HCT116 (cell line): Measurements from ENCODE around the gene PSMB7. TPM values are rescaled to one million over a fixed set of nuclear protein-coding genes. Genes with fewer than 3 reads are reported as not detected.

ENCODE experiments used
- ATAC-seq: fragments of 200-7000 bp; cut with Tn5 transposase; 2 replicates; pipeline ENCODE4 v1.9.1; 2020; ENCODE audit warnings: mild to moderate bottlenecking, moderate library complexity
- BruUV-seq: library from RNA; stranded (reverse); fragments of 400-500 nt; replicated peaks from 2 replicates; lab custom pipeline; 2021; lab: Mats Ljungman, UMichigan
- CTCF ChIA-PET: fragments of 300-600 bp; sonication (Branson Sonifier 250); formaldehyde crosslinking; loops from one replicate; lab custom pipeline; 2021; ENCODE audit warnings: antibody characterized with exemption; lab: Charles Lee
- POLR2A ChIA-PET: fragments of 300-600, 350-600 bp; sonication (Branson Sonifier 250); formaldehyde crosslinking; loops from one replicate; lab custom pipeline; 2021; ENCODE audit warnings: antibody characterized with exemption; lab: Charles Lee
- RAD21 ChIA-PET, 2 experiments: fragments of 300-600 bp; sonication (Branson Sonifier 250); formaldehyde crosslinking; loops; one replicate each; lab custom pipeline; 2023; ENCODE audit warnings: low total read pairs in 2 of 2; ENCODE audit not compliant: uncharacterized antibody in 2 of 2, unreplicated experiment in 2 of 2, low non-redundant PET in 1 of 2; lab: Charles Lee
- DNase-seq: peaks from one replicate; pipeline ENCODE4 v3.0.0-alpha.2; 2010; ENCODE audit warnings: low read depth, low spot score
- H2AFZ ChIP-seq: fragments of 200-600 bp; shearing (Covaris generic), sonication (generic); 2 replicates; pipeline ENCODE4 v1.6.1; 2017; ENCODE audit warnings: low read depth, mixed run types, mixed read lengths, antibody characterized with exemption, low read length; ENCODE audit not compliant: poor library complexity, severe bottlenecking
- H3K27ac ChIP-seq: 2 replicates; pipeline ENCODE4 v1.5.1; 2012; ENCODE audit warnings: low read depth, low read length
- H3K27me3 ChIP-seq: fragments of 200-600 bp; sonication (generic); 2 replicates; pipeline ENCODE4 v1.6.1; 2016; ENCODE audit warnings: mixed run types, low read length, mixed read lengths; ENCODE audit not compliant: insufficient read depth
- H3K36me3 ChIP-seq, 2 experiments: fragments of 200-500 bp in 1 of 2; fragments of 200-600 bp in 1 of 2; sonication (Bioruptor generic) in 1 of 2; sonication (generic) in 1 of 2; 2 replicates each; pipeline versions ENCODE4 v1.5.1 to v1.6.1; 2014 to 2016; ENCODE audit warnings: low read length in 2 of 2, inconsistent platforms in 1 of 2, mixed read lengths in 1 of 2, mixed run types in 1 of 2; ENCODE audit not compliant: insufficient read depth in 2 of 2, control insufficient read depth in 1 of 2
- H3K4me1 ChIP-seq, 2 experiments: fragments of 200-600 bp in 1 of 2; sonication (generic) in 1 of 2; 2 replicates each; pipeline versions ENCODE4 v1.5.1 to v1.6.1; 2012 to 2017; ENCODE audit warnings: low read length in 2 of 2, inconsistent platforms in 1 of 2, mild to moderate bottlenecking in 1 of 2, mixed read lengths in 1 of 2, mixed run types in 1 of 2, moderate library complexity in 1 of 2; ENCODE audit not compliant: insufficient read depth in 2 of 2, control insufficient read depth in 1 of 2
- H3K4me2 ChIP-seq: fragments of 200-600 bp; sonication (generic); 2 replicates; pipeline ENCODE4 v1.6.1; 2017; ENCODE audit warnings: mixed run types, low read length, mixed read lengths
- H3K4me3 ChIP-seq, 2 experiments: fragments of 200-600 bp in 1 of 2; sonication (generic) in 1 of 2; replicated peaks in 1 of 2; 2 replicates each; pipeline ENCODE4 v1.5.1; 2011 to 2016; ENCODE audit warnings: low read length in 2 of 2, control low read depth in 1 of 2, low read depth in 1 of 2, mild to moderate bottlenecking in 1 of 2, mixed read lengths in 1 of 2, mixed run types in 1 of 2
- H3K79me2 ChIP-seq: fragments of 200-600 bp; sonication (generic); 2 replicates; pipeline ENCODE4 v1.6.1; 2017; ENCODE audit warnings: mild to moderate bottlenecking, mixed run types, low read length, moderate library complexity, mixed read lengths; ENCODE audit not compliant: insufficient read depth
- H3K9ac ChIP-seq: fragments of 200-600 bp; sonication (generic); 2 replicates; pipeline ENCODE4 v1.6.1; 2016; ENCODE audit warnings: low read length, mixed read lengths
- H3K9me2 ChIP-seq: fragments of 200-600 bp; sonication (generic), shearing (Covaris generic); 2 replicates; pipeline ENCODE4 v1.6.1; 2017; ENCODE audit warnings: mixed run types, mild to moderate bottlenecking, moderate library complexity; ENCODE audit not compliant: insufficient read depth
- H3K9me3 ChIP-seq, 2 experiments: fragments of 200-500 bp in 1 of 2; fragments of 200-600 bp in 1 of 2; sonication (Bioruptor generic) in 1 of 2; sonication (generic) in 1 of 2; 2 replicates each; pipeline ENCODE4 v1.6.1; 2014 to 2017; ENCODE audit warnings: low read length in 2 of 2, mixed read lengths in 2 of 2, inconsistent platforms in 1 of 2, low read depth in 1 of 2, mild to moderate bottlenecking in 1 of 2, mixed run types in 1 of 2, moderate library complexity in 1 of 2; ENCODE audit not compliant: control insufficient read depth in 1 of 2, insufficient read depth in 1 of 2
- H4K20me1 ChIP-seq: fragments of 200-600 bp; sonication (generic), shearing (Covaris generic); 2 replicates; pipeline ENCODE4 v1.6.1; 2017; ENCODE audit warnings: mixed run types, mild to moderate bottlenecking, moderate library complexity; ENCODE audit not compliant: insufficient read depth
- ATF3 ChIP-seq: IDR thresholded peaks from 2 replicates; pipeline ENCODE4 v1.6.1; 2012
- CEBPB ChIP-seq: IDR thresholded peaks from 2 replicates; pipeline ENCODE4 v1.6.1; 2012; ENCODE audit warnings: low read depth
- CTCF ChIP-seq, 3 experiments: fragments of 200-600 bp in 1 of 3; sonication (generic) in 1 of 3; IDR thresholded peaks in 2 of 3; conservative IDR thresholded peaks in 1 of 3; 2 replicates each; pipeline ENCODE4 v1.5.1; 2012 to 2017; ENCODE audit warnings: low read depth in 2 of 3, low read length in 2 of 3, antibody characterized with exemption in 1 of 3, borderline replicate concordance in 1 of 3, control low read depth in 1 of 3, mild to moderate bottlenecking in 1 of 3, mixed read lengths in 1 of 3, mixed run types in 1 of 3, moderate library complexity in 1 of 3; ENCODE audit not compliant: insufficient read depth in 1 of 3
- EGR1 ChIP-seq: IDR thresholded peaks from 2 replicates; pipeline ENCODE4 v1.6.1; 2012; ENCODE audit warnings: low read depth
- ELF1 ChIP-seq: IDR thresholded peaks from 2 replicates; pipeline ENCODE4 v1.6.1; 2012; ENCODE audit warnings: low read depth, borderline replicate concordance
- EZH2phosphoT487 ChIP-seq: fragments of 200-600 bp; IDR thresholded peaks from 2 replicates; pipeline ENCODE4 v1.6.1; 2018; ENCODE audit warnings: antibody characterized with exemption, borderline replicate concordance
- JUND ChIP-seq: IDR thresholded peaks from 2 replicates; pipeline ENCODE4 v1.6.1; 2012
- MAX ChIP-seq: IDR thresholded peaks from 2 replicates; pipeline ENCODE4 v1.6.1; 2012
- RAD21 ChIP-seq: IDR thresholded peaks from 2 replicates; pipeline ENCODE4 v1.6.1; 2012; ENCODE audit warnings: low read depth, mild to moderate bottlenecking
- REST ChIP-seq: IDR thresholded peaks from 2 replicates; pipeline ENCODE4 v1.6.1; 2012; ENCODE audit warnings: low read depth
- SIN3A ChIP-seq: IDR thresholded peaks from 2 replicates; pipeline ENCODE4 v1.6.1; 2012; ENCODE audit warnings: low read depth
- SP1 ChIP-seq: IDR thresholded peaks from 2 replicates; pipeline ENCODE4 v1.6.1; 2012; ENCODE audit warnings: low read depth
- SRF ChIP-seq: IDR thresholded peaks from 2 replicates; pipeline ENCODE4 v1.6.1; 2012; ENCODE audit warnings: low read depth
- YY1 ChIP-seq: IDR thresholded peaks from 2 replicates; pipeline ENCODE4 v1.6.1; 2011; ENCODE audit warnings: low read length, low read depth, moderate library complexity, mild to moderate bottlenecking; ENCODE audit not compliant: insufficient replicate concordance; ENCODE audit errors: extremely low read depth
- ZFX ChIP-seq: fragments of 450-650 bp; IDR thresholded peaks from 2 replicates; pipeline ENCODE4 v1.6.1; 2017
- intact Hi-C: fragments of 100-400 bp; cut with micrococcal nuclease; formaldehyde crosslinking; loops from 2 replicates; pipeline ENCODE4 v1.10.0; 2022
- total RNA-seq: library from RNA; stranded (reverse); gene quantifications from one replicate; pipeline ENCODE4 v1.2.1, GENCODE V29; 2021; ENCODE audit not compliant: unreplicated experiment

PSMB7 gene
- total RNA-seq, 1 experiment from 2014 or later: 222 TPM

- peaks cover 25% of the 10 kb centered on the region; the same call in 1 of the 2 replicates for H4K20me1 ChIP-seq
- no peak overlapping the region for H3K4me3 ChIP-seq
Measured at GRCh38 chr9:124359855-124360678, 55.2 kb downstream of the PSMB7 start.

More at GRCh38 chr9:124359855-124360678, 55.2 kb downstream of the PSMB7 start:
- TF ChIP-seq SP1 (no peak), REST (no peak), ZFX (no peak), CTCF (IDR thresholded peaks at IDR 0.05 in 2 of 3, conservative IDR thresholded peaks at IDR 0.05 in 1 of 3; ENCODE audit: borderline replicate concordance in 1 of 3, insufficient read depth in 1 of 3, low read depth in 2 of 3, low read length in 2 of 3) (no peak), ATF3 (no peak), YY1 (no peak), EZH2phosphoT487 (no peak), CEBPB (no peak), RAD21 (no peak), MAX (no peak), SIN3A (no peak), EGR1 (no peak), JUND (no peak), ELF1 (no peak), SRF (no peak)
- Histone ChIP-seq H3K79me2 (peaks cover 100% of the 10 kb centered on the region), H3K9me2 (no peaks in the 10 kb centered on the region), H3K27ac (no peak overlapping the region), H2AFZ (no peak overlapping the region), H3K4me2 (no peak overlapping the region), H3K4me1 (no peaks in the 10 kb centered on the region), H3K9me3 (no peaks in the 10 kb centered on the region), H3K9ac (no peak overlapping the region), H3K36me3 (peaks cover 0 to 10% of the 10 kb centered on the region in 2 experiments; a peak in 1 of 4 replicates), H3K27me3 (no peaks in the 10 kb centered on the region)
- DNase-seq (no peak), ATAC-seq (no peak)
- intact Hi-C loops: no loop called here
- ChIA-PET POLR2A (no interaction called here), RAD21 (no interaction called here), CTCF (no interaction called here)
- BruUV-seq: no TSS peak
